ENCODE results near the gene OTUB1. TPM values are rescaled to one million over a fixed set of nuclear protein-coding genes. Genes with fewer than 3 reads are reported as not detected.
"Not testable (repeated sequence)": the region's sequence is repeated elsewhere in the genome, so short reads cannot be mapped to it uniquely, and the experiment has no call there.

OTUB1 gene
- polyA plus RNA-seq, 1 experiment = 99.0 TPM

DNA sequence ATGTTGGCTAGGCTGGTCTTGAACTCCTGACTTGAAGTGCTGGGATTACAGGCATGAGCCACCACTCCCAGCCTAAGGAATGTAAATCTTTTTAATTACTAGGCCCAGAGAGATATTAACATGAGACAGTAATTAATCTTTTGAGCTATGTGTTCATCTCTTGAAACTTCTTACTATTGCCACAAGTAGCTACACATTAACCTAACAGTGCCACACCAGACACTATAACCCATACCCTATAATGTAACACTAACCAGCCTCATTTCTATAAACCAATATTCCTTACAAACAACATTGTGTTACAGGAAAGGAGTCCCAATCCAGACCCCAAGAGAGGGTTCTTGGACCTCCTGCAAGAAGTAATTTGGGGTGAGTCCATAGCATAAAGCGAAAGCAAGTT, 19.8 kb upstream of the OTUB1 start:
- Histone ChIP-seq H3K27me3 (ENCODE audit: control insufficient read depth, insufficient read depth, low read length) (no peaks in the 10 kb centered on the region), H3K27ac (ENCODE audit: low read depth, low read length) (no peak overlapping the region), H3K4me3 (ENCODE audit: low read depth, low read length) (no peak overlapping the region), H3K9me3 (ENCODE audit: control insufficient read depth, insufficient read depth, low read length) (no peaks in the 10 kb centered on the region)
- TF ChIP-seq, protein P1, sequence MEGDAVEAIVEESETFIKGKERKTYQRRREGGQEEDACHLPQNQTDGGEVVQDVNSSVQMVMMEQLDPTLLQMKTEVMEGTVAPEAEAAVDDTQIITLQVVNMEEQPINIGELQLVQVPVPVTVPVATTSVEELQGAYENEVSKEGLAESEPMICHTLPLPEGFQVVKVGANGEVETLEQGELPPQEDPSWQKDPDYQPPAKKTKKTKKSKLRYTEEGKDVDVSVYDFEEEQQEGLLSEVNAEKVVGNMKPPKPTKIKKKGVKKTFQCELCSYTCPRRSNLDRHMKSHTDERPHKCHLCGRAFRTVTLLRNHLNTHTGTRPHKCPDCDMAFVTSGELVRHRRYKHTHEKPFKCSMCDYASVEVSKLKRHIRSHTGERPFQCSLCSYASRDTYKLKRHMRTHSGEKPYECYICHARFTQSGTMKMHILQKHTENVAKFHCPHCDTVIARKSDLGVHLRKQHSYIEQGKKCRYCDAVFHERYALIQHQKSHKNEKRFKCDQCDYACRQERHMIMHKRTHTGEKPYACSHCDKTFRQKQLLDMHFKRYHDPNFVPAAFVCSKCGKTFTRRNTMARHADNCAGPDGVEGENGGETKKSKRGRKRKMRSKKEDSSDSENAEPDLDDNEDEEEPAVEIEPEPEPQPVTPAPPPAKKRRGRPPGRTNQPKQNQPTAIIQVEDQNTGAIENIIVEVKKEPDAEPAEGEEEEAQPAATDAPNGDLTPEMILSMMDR (IDR thresholded peaks at IDR 0.05; ENCODE audit: low read depth, low read length) = no peak
- DNase-seq (ENCODE audit: low read depth, low spot score) = no peak
- POLR2A ChIA-PET = no interaction called here
- CTCF ChIA-PET = interaction anchor here (0.6 kb wide), 1 partner anchor 47 kb away, joined by 3 read pairs; no protein-coding TSS in a partner anchor

DNA sequence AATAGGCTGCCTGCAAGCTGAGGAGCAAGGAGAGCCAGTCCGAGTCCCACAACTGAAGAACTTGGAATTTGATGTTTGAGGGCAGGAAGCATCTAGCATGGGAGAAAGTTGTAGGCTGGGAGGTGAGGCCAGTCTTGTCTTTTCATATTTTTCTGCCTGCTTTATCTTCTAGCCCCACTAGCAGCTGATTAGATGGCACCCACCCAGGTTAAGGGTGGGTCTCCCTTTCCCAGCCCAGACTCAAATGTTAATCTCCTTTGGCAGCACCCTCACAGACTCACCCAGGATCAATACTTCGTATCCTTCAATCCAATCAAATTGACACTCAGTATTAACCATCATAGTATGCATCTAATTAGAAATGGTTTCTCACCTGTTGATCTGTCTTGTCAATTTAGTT, 16.8 kb upstream of the OTUB1 start:
- H3K27me3 ChIP-seq (ENCODE audit: control insufficient read depth, insufficient read depth, low read length) = no peaks in the 10 kb centered on the region
- ChIA-PET CTCF (interaction anchor here (2.2 kb wide), 1 partner anchor 24 kb away, joined by 5 read pairs; no protein-coding TSS in a partner anchor), POLR2A (no interaction called here)
- TF ChIP-seq, protein P1 (IDR thresholded peaks at IDR 0.05; ENCODE audit: low read depth, low read length) = no peak
- H3K4me3 ChIP-seq (ENCODE audit: low read depth, low read length) = no peak overlapping the region
- no peaks in the 10 kb centered on the region; the same call in 1 of the 2 replicates for H3K9me3 ChIP-seq (ENCODE audit: control insufficient read depth, insufficient read depth, low read length)
- no peak overlapping the region for H3K27ac ChIP-seq (ENCODE audit: low read depth, low read length)
- DNase-seq (ENCODE audit: low read depth, low spot score) = no peak

DNA sequence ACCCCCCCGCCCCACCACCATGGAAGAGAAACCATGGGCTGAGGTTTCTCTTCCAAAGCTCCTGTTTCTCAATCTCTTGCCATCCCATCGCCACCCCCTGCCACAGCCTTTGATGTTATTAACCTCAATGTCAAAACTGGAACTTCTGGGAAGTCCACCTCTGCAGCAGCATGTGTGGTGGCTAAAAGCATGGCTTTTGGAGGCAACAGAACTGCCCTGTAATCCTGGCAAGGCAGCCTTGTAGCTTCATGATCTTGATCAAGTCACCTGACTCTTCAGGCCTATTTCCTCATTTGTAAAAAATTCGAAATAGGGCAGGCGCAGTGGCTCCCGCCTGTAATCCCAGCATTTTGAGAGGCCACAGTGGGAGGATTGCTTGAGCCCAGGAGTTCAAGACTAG, 15.3 kb upstream of the OTUB1 start:
- POLR2A ChIA-PET = interaction anchor here (0.7 kb wide), 1 partner anchor 79 kb away, joined by 7 read pairs; no protein-coding TSS in a partner anchor
- TF ChIP-seq, protein P1 (IDR thresholded peaks at IDR 0.05; ENCODE audit: low read depth, low read length) = no peak
- H3K27ac ChIP-seq (ENCODE audit: low read depth, low read length) = no peak overlapping the region
- H3K27me3 ChIP-seq (ENCODE audit: control insufficient read depth, insufficient read depth, low read length) = no peaks in the 10 kb centered on the region
- peaks cover 3% of the 10 kb centered on the region; the same call in 1 of the 2 replicates for H3K9me3 ChIP-seq (ENCODE audit: control insufficient read depth, insufficient read depth, low read length)
- no peak for DNase-seq (ENCODE audit: low read depth, low spot score)
- CTCF ChIA-PET = no interaction called here
- no peak overlapping the region for H3K4me3 ChIP-seq (ENCODE audit: low read depth, low read length)

DNA sequence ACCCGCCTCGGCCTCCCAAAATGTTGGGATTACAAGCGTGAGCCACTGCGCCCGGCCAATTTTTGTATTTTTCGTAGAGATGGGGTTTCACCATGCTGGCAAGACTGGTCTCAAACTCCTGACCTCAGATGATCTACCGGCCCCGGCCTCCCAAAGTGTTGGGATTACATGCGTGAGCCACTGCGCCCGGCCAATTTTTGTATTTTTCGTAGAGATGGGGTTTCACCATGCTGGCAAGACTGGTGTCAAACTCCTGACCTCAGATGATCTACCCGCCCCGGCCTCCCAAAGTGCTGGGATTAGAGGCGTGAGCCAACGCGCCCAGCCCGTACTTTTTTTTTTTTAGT, 12.4 kb upstream of the OTUB1 start:
- POLR2A ChIA-PET = interaction anchor here (0.6 to 1.2 kb wide), 2 partner anchors 12 to 160 kb away, joined by 3 to 6 read pairs; no protein-coding TSS in a partner anchor
- H3K4me3 ChIP-seq (ENCODE audit: low read depth, low read length); H3K27me3 ChIP-seq (ENCODE audit: control insufficient read depth, insufficient read depth, low read length); H3K27ac ChIP-seq (ENCODE audit: low read depth, low read length); H3K9me3 ChIP-seq (ENCODE audit: control insufficient read depth, insufficient read depth, low read length); CTCF ChIA-PET; DNase-seq (ENCODE audit: low read depth, low spot score): not testable (repeated sequence)

DNA sequence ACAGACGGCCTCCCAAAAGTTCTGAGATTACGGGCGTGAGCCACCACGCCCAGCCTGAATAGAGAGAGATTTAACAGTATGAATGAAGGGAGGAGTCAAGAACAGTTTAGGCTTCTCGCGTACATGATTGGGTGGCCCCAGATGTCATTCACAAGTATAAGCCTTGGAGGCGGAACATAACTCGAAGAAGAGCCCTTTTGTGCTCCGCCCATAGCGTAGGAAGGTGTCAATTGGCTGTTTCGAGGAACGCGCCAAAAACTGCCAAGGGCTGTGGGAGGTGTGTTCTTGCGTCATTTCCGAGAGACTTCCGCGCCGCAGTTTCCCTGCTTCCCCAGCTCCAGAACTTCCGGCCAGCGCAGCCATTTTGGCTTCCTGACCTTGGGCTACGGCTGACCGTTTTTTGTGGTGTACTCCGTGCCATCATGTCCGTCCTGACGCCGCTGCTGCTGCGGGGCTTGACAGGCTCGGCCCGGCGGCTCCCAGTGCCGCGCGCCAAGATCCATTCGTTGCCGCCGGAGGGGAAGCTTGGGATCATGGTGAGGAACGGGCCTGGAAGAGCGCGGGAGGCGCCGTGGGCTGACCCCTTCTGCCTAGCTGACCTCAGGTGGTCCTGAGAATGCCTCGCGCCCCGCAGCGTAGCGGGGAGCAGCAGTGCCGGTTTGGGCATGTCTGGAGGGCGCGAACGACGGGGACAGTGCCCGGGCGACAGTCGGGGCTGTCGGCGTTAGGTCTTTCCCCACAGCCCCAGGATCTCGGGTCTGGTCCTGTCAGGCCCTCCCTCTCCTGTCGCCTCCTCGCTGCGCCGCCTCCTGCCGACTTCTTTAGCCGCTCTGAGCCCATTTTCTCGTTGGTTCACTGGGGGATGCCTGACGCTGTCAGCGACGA, 11.7 kb upstream of the OTUB1 start, which contains the start of gene COX8A:
COX8A (plus strand) TSS at position 362 of the 885 bp plus-strand sequence; CDS start at position 423, 61 bp downstream.
- Histone ChIP-seq H3K27me3 (ENCODE audit: control insufficient read depth, insufficient read depth, low read length) (no peaks in the 10 kb centered on the region), H3K27ac (ENCODE audit: low read depth, low read length) (peak within 1 kb of the TSS; percentile 92), H3K9me3 (ENCODE audit: control insufficient read depth, insufficient read depth, low read length) (peaks cover 3% of the 10 kb centered on the region; the same call in 1 of the 2 replicates), H3K4me3 (ENCODE audit: low read depth, low read length) (peak within 1 kb of the TSS; percentile 99)
- TF ChIP-seq, protein P1 (IDR thresholded peaks at IDR 0.05; ENCODE audit: low read depth, low read length) = peak; percentile 21
- CTCF ChIA-PET = no interaction called here
- POLR2A ChIA-PET = interaction anchor here (0.6 to 1.2 kb wide), 5 partner anchors 13 to 1143 kb away, joined by 3 to 6 read pairs (median 3); partner anchors contain the start of genes MARK2 and STX5
- DNase-seq (ENCODE audit: low read depth, low spot score) = peak; percentile 99

All from AG04450 (cell line).